Measurements from ENCODE around the gene PHKG2.

PHKG2 gene

DNA sequence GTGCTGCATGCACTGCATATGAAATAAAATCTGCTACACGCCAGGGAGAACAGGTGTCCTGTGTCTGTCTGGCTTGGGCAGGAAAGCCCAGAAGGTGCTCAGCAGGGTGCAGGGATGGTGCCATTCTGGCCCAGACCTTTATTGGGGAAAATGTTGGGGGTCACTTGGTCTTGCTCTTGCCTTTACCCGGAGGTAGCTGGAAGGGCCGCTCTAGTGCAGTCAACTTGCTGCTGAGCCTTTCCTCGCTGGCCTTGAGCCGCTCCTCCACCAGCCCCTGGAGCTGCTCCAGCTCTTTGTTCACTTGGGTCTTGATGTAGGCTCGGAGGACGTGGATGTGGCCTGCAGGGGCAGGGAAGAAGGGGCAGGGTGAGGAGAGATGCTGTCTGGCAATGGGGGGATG is 9.1 kb downstream of the PHKG2 start:
- Histone ChIP-seq H3K4me3 (ENCODE audit: low read length) (no peak overlapping the region), H3K4me2 (ENCODE audit: low read length) (no peak overlapping the region), H3K9ac (ENCODE audit: low read length) (no peak overlapping the region), H4K20me1 (ENCODE audit: insufficient read depth, low read length) (no peaks in the 10 kb centered on the region), H2AFZ (ENCODE audit: low read depth, low read length) (no peak overlapping the region), H3K36me3 (replicated peaks; ENCODE audit: low read depth, low read length) (peaks cover 8% of the 10 kb centered on the region), H3K27me3 (ENCODE audit: low read depth, low read length) (no peaks in the 10 kb centered on the region), H3K9me3 (ENCODE audit: insufficient read depth, low read length) (no peaks in the 10 kb centered on the region), H3K4me1 (ENCODE audit: low read length) (peaks cover 7% of the 10 kb centered on the region; the same call in 1 of the 2 replicates), H3K27ac (ENCODE audit: low read length) (no peak overlapping the region), H3K79me2 (ENCODE audit: low read length) (peaks cover 2% of the 10 kb centered on the region)
- no peak for TF ChIP-seq EZH2phosphoT487 (IDR thresholded peaks at IDR 0.05; ENCODE audit: low read depth)
- TF ChIP-seq, protein P1, sequence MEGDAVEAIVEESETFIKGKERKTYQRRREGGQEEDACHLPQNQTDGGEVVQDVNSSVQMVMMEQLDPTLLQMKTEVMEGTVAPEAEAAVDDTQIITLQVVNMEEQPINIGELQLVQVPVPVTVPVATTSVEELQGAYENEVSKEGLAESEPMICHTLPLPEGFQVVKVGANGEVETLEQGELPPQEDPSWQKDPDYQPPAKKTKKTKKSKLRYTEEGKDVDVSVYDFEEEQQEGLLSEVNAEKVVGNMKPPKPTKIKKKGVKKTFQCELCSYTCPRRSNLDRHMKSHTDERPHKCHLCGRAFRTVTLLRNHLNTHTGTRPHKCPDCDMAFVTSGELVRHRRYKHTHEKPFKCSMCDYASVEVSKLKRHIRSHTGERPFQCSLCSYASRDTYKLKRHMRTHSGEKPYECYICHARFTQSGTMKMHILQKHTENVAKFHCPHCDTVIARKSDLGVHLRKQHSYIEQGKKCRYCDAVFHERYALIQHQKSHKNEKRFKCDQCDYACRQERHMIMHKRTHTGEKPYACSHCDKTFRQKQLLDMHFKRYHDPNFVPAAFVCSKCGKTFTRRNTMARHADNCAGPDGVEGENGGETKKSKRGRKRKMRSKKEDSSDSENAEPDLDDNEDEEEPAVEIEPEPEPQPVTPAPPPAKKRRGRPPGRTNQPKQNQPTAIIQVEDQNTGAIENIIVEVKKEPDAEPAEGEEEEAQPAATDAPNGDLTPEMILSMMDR (IDR thresholded peaks at IDR 0.05; ENCODE audit: low read depth, low read length) = no peak

DNA sequence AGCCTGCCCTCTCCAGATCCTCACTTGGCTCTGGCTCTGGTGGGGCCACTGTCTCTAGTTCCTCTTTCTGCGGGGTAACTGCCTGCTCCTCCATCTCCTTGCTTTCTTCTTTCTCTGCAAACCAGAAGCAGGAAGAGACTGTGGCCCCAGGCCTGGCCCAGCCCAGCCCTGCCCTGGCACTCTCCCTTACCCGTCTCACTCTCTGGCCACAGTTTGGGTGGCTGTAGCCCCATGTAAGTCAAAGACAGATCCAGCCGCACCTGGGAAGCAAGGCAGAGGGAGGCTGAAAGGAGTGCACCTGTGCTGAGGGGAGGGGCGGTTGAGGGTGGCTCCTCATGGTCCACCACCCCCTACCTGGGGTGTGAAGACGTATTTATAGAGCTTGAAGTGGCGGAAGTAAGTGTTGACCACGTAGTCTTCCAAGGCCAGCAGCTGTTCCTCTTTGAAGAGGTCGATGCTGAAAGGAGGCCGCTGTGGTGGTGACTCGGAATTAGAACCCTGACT is 10.8 kb downstream of the PHKG2 start:
- Histone ChIP-seq H3K9ac (ENCODE audit: low read length) (no peak overlapping the region), H2AFZ (ENCODE audit: low read depth, low read length) (no peak overlapping the region), H3K4me2 (ENCODE audit: low read length) (no peak overlapping the region), H3K4me1 (ENCODE audit: low read length) (peaks cover 17% of the 10 kb centered on the region), H3K36me3 (replicated peaks; ENCODE audit: low read depth, low read length) (peaks cover 16% of the 10 kb centered on the region), H3K27me3 (ENCODE audit: low read depth, low read length) (no peaks in the 10 kb centered on the region), H3K4me3 (ENCODE audit: low read length) (no peak overlapping the region), H3K79me2 (ENCODE audit: low read length) (peaks cover 19% of the 10 kb centered on the region), H3K27ac (ENCODE audit: low read length) (no peak overlapping the region), H4K20me1 (ENCODE audit: insufficient read depth, low read length) (no peaks in the 10 kb centered on the region), H3K9me3 (ENCODE audit: insufficient read depth, low read length) (no peaks in the 10 kb centered on the region)
- no peak for TF ChIP-seq EZH2phosphoT487 (IDR thresholded peaks at IDR 0.05; ENCODE audit: low read depth)
- TF ChIP-seq, protein P1 (IDR thresholded peaks at IDR 0.05; ENCODE audit: low read depth, low read length) = no peak

DNA sequence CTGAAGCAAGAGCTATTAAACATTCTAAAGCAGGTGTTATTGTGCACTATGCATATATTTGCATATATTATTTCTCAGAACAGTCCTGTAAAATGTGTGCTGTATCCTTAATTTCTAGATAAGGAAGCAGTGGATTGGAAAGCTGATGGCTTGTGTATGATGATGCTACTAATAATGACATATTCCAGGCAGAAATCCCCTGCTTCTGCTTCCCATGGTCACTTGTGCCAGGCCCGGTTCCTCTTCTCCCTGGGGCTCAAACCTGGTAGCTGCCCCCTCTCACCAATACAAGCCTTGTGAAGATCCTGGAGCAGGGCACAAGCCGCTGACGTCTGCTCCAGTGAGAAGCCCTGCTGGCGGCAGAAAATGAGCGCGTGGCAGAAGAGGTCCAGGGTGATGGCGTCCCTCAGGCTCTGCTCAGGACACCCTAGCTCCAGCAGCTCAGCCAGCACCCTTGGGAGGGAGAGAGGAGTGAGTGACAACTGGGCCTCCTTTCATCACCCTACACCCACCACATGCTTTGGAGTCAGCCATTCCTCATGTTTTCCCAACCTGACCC is 11.9 kb downstream of the PHKG2 start:
- H3K4me2 ChIP-seq (ENCODE audit: low read length) = no peak overlapping the region
- peaks cover 17% of the 10 kb centered on the region for H3K4me1 ChIP-seq (ENCODE audit: low read length)

More for the DNA sequence above, 11.9 kb downstream of the PHKG2 start:
- Histone ChIP-seq H3K27me3 (ENCODE audit: low read depth, low read length) (no peaks in the 10 kb centered on the region), H3K9me3 (ENCODE audit: insufficient read depth, low read length) (no peaks in the 10 kb centered on the region), H3K27ac (ENCODE audit: low read length) (no peak overlapping the region), H2AFZ (ENCODE audit: low read depth, low read length) (no peak overlapping the region), H3K79me2 (ENCODE audit: low read length) (peaks cover 20% of the 10 kb centered on the region), H3K4me3 (ENCODE audit: low read length) (no peak overlapping the region), H4K20me1 (ENCODE audit: insufficient read depth, low read length) (no peaks in the 10 kb centered on the region), H3K9ac (ENCODE audit: low read length) (no peak overlapping the region), H3K36me3 (replicated peaks; ENCODE audit: low read depth, low read length) (peaks cover 21% of the 10 kb centered on the region)
- TF ChIP-seq EZH2phosphoT487 (IDR thresholded peaks at IDR 0.05; ENCODE audit: low read depth) = no peak
- TF ChIP-seq, protein P1 (IDR thresholded peaks at IDR 0.05; ENCODE audit: low read depth, low read length) = no peak
